NOMO-1 treated with dmso at 0.1 percent for 144 hours (cell line): ENCODE measurements around the gene EML6.

Experiments used
- DNase-seq: peaks from one replicate; lab custom pipeline; 2025; ENCODE audit not compliant: unreplicated experiment; lab: John Stamatoyannopoulos, UW

EML6 gene

GRCh38 chr2:54755641-54756326 is 32.3 kb downstream of the EML6 start:
- DNase-seq = no peak

GRCh38 chr2:54757500-54757899 is 34.0 kb downstream of the EML6 start:
- DNase-seq = no peak

- no peak for DNase-seq
These were observed 35.5 kb downstream of the EML6 start for GRCh38 chr2:54758951-54759350.

- DNase-seq = no peak
These were observed 36.8 kb downstream of the EML6 start for GRCh38 chr2:54760310-54760709.

- no peak for DNase-seq
These were observed 40.3 kb downstream of the EML6 start for GRCh38 chr2:54763636-54764291.

DNA sequence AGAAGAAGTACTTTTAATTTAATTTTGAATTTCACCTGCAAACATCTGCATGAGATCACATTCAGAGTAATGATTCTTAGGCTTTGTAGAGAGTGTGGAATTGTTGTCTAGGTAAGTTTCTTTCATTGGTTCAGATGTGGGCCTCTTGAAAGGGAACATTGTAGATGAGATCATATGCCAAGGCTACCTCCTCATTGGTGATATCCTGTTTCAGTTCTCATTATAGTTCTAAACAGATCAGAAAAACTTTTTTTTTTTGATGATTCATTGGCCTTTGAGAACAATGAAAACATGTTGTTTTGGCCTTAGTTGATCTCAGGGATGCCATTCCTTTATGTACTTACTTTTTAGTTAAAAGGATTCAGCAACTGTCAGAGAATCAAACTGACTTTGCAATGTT is 44.5 kb downstream of the EML6 start:
- DNase-seq = no peak

GRCh38 chr2:54768772-54769428 is 45.4 kb downstream of the EML6 start:
- no peak for DNase-seq

- no peak for DNase-seq
These were observed 46.7 kb downstream of the EML6 start for GRCh38 chr2:54770211-54770610.

- no peak for DNase-seq
These were observed 47.2 kb downstream of the EML6 start for GRCh38 chr2:54770676-54771075.

DNA sequence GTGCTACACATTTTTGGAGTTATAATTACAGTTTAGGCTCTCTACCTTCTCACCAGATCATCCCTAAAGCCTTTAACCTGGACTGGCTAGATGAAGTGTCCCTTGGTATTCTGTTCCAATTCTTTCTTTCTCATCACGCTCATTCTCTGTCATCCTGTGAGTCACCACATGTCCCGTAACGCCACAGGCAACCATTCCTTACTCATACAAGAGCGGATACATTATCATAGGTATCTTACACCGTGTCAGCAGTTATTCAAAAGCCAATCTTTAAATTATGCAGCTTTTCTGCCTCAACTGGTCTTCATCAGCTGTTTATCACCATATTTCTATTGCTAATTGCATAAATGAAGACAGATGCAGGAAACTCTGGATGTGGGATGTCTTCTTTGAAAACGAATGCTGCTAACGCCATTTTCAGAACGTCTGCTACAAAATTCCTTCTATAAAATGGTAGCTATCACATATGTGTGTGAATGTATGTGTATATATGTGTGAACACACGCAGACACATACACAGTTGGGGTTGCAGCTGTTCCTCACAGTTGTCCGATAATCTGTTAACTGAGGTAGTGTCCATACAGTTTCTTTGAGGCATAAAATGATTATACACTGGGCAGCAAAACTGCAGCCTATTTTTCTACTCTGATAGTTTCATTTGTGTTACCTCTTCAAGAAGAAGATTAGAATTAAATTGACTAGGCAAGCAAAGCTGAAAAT is 47.9 kb downstream of the EML6 start:
- no peak for DNase-seq

- no peak for DNase-seq
These were observed 48.6 kb downstream of the EML6 start for GRCh38 chr2:54772110-54772509.

DNA sequence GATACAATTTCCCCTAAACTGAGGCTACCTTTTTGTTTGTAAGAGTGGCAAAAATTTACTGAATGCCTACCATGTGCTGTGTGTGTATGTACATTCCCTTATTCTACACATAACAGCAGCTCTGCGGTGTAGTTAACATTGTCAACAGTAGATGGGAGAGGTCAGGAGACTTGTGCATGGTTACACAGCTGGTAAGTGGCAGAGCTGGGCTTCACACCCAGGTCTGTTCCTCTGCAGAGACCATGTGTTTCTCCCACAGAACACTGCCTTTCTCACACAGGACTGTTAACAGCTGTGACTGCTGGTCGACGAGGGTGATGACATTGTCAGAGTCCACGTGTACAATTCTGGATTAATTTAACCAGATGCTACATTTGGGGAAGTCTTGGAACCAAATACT is 49.1 kb downstream of the EML6 start:
- no peak for DNase-seq

DNA sequence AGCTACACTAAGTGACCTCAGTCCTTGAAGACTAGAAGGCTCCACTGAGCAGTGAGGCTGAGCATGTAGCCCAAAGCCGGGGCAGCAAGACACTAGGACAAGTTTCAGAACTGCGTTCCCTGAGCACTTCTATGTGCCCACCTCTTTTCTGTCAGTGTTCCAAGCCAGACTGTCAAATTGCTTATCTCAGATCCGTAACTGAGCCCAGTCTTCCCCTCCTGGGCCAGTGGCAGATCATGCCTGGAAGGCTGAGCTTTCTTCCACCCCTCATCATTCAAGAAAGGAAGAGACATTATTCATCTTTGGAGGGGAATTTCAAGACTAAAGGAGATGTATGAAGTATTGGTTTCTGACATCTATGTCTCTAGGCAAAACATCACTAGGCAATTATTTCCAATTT is 49.8 kb downstream of the EML6 start:
- DNase-seq = no peak

- DNase-seq = no peak
These were observed 50.4 kb downstream of the EML6 start for GRCh38 chr2:54773838-54774237.

DNA sequence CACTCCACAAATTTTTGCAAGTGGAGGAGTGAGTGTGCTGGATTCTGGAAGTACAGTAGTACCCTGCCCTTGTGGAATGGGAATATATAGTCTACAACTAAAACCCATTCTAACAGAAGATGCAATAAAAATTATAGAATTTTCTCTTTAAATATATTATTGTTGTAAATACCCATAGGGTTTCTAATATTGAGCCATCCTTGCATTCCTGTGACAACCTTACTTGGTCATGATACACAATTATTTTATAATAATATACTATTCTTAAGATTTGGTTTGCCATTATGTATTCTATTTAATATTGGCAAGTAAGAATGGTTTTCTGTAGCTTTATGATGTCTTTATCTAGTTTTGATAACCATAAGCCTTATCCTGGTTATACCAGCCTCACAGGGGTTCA is 52.2 kb downstream of the EML6 start:
- DNase-seq = no peak

GRCh38 chr2:54776494-54776893 is 53.0 kb downstream of the EML6 start:
- no peak for DNase-seq

- DNase-seq = no peak
These were observed 59.9 kb downstream of the EML6 start for GRCh38 chr2:54783349-54783748.

DNA sequence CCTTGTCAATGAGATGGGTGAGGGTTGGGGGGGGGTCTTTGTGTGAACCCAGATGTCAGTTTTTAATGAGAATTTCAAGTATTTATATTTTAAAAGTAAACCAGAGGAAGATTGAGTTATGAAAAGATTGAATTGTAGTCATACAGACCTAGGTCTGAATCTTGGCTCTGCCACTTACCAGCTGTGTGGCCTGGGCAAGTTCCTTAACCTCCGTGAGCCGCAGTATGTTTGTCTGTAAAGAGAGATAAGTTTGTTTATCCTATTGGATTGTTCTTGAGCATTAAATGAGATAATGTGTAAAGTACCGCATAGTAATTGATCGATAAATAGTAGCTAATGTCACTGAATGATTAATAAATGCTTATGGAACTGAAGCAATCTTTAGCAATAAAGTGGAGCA is 63.8 kb downstream of the EML6 start:
- DNase-seq = no peak

GRCh38 chr2:54787755-54788366 is 64.4 kb downstream of the EML6 start:
- no peak for DNase-seq

GRCh38 chr2:54789878-54790277 is 66.4 kb downstream of the EML6 start:
- DNase-seq = no peak

- DNase-seq = no peak
These were observed 68.4 kb downstream of the EML6 start for GRCh38 chr2:54791831-54792230.
